ENCODE measurements around the gene MUC3A.
"Not testable (repeated sequence)": the region's sequence is repeated elsewhere in the genome, so short reads cannot be mapped to it uniquely, and the experiment has no call there.

The MUC3A gene

GRCh38 chr7:100908512-100908911 lies 40.8 kb upstream of the MUC3A start:
- no peaks in the 10 kb centered on the region for H3K9me3 ChIP-seq (ENCODE audit: control insufficient read depth, low read length)
- TF ChIP-seq CTCF (IDR thresholded peaks at IDR 0.05) = no peak
- no peak overlapping the region for H3K4me2 ChIP-seq (ENCODE audit: low read length)
- no peaks in the 10 kb centered on the region for H3K36me3 ChIP-seq (ENCODE audit: control insufficient read depth, insufficient read depth, low read length)
- no peaks in the 10 kb centered on the region for H3K79me2 ChIP-seq
- H3K27me3 ChIP-seq (ENCODE audit: control insufficient read depth, insufficient read depth, low read length) = no peaks in the 10 kb centered on the region
- no peaks in the 10 kb centered on the region for H3K4me1 ChIP-seq
- H3K27ac ChIP-seq = no peak overlapping the region
- no peak overlapping the region for H3K9ac ChIP-seq
- no peak overlapping the region for H2AFZ ChIP-seq
- H3K4me3 ChIP-seq (ENCODE audit: low read depth, low read length) = no peak overlapping the region

GRCh38 chr7:100910443-100910842 lies 38.9 kb upstream of the MUC3A start:
- H3K9me3 ChIP-seq (ENCODE audit: control insufficient read depth, low read length); H3K27me3 ChIP-seq (ENCODE audit: control insufficient read depth, insufficient read depth, low read length); H3K4me1 ChIP-seq; H3K79me2 ChIP-seq; H3K27ac ChIP-seq; H3K4me3 ChIP-seq (ENCODE audit: low read depth, low read length); H3K9ac ChIP-seq; H3K4me2 ChIP-seq (ENCODE audit: low read length); H2AFZ ChIP-seq; H3K36me3 ChIP-seq (ENCODE audit: control insufficient read depth, insufficient read depth, low read length): not testable (repeated sequence)

GRCh38 chr7:100911484-100911883 lies 37.9 kb upstream of the MUC3A start:
- Histone ChIP-seq H3K4me1 (no peaks in the 10 kb centered on the region), H3K9me3 (ENCODE audit: control insufficient read depth, low read length) (no peaks in the 10 kb centered on the region), H3K9ac (no peak overlapping the region), H3K79me2 (no peaks in the 10 kb centered on the region), H2AFZ (no peak overlapping the region), H3K4me3 (ENCODE audit: low read depth, low read length) (no peak overlapping the region), H3K36me3 (ENCODE audit: control insufficient read depth, insufficient read depth, low read length) (no peaks in the 10 kb centered on the region), H3K27ac (no peak overlapping the region), H3K27me3 (ENCODE audit: control insufficient read depth, insufficient read depth, low read length) (no peaks in the 10 kb centered on the region), H3K4me2 (ENCODE audit: low read length) (no peak overlapping the region)
- no peak for TF ChIP-seq CTCF (IDR thresholded peaks at IDR 0.05)

- Histone ChIP-seq H3K4me1 (no peaks in the 10 kb centered on the region), H3K27me3 (ENCODE audit: control insufficient read depth, insufficient read depth, low read length) (no peaks in the 10 kb centered on the region), H3K36me3 (ENCODE audit: control insufficient read depth, insufficient read depth, low read length) (no peaks in the 10 kb centered on the region), H3K4me2 (ENCODE audit: low read length) (peak overlapping the region; percentile 35), H3K9ac (no peak overlapping the region), H3K79me2 (no peaks in the 10 kb centered on the region), H3K27ac (no peak overlapping the region), H2AFZ (no peak overlapping the region), H3K9me3 (ENCODE audit: control insufficient read depth, low read length) (no peaks in the 10 kb centered on the region), H3K4me3 (ENCODE audit: low read depth, low read length) (no peak overlapping the region)
- TF ChIP-seq CTCF (IDR thresholded peaks at IDR 0.05) = no peak
Observed at GRCh38 chr7:100914208-100914878, 35.0 kb upstream of the MUC3A start.

GRCh38 chr7:100914879-100915447 lies 34.4 kb upstream of the MUC3A start:
- no peak for TF ChIP-seq CTCF (IDR thresholded peaks at IDR 0.05)
- Histone ChIP-seq H3K4me2 (ENCODE audit: low read length) (no peak overlapping the region), H3K27ac (no peak overlapping the region)

GRCh38 chr7:100919335-100919734 lies 30.0 kb upstream of the MUC3A start:
- H3K9me3 ChIP-seq (ENCODE audit: control insufficient read depth, low read length); H3K4me3 ChIP-seq (ENCODE audit: low read depth, low read length); H3K9ac ChIP-seq; H3K27ac ChIP-seq; H3K36me3 ChIP-seq (ENCODE audit: control insufficient read depth, insufficient read depth, low read length); H3K79me2 ChIP-seq; H2AFZ ChIP-seq; H3K4me2 ChIP-seq (ENCODE audit: low read length); H3K4me1 ChIP-seq; H3K27me3 ChIP-seq (ENCODE audit: control insufficient read depth, insufficient read depth, low read length): not testable (repeated sequence)

More at GRCh38 chr7:100914879-100915447, 34.4 kb upstream of the MUC3A start:
- H3K4me3 ChIP-seq (ENCODE audit: low read depth, low read length) = no peak overlapping the region
- H2AFZ ChIP-seq = no peak overlapping the region
- no peak overlapping the region for H3K9ac ChIP-seq
- H3K4me1 ChIP-seq = no peaks in the 10 kb centered on the region
- H3K79me2 ChIP-seq = no peaks in the 10 kb centered on the region
- H3K36me3 ChIP-seq (ENCODE audit: control insufficient read depth, insufficient read depth, low read length) = no peaks in the 10 kb centered on the region
- H3K9me3 ChIP-seq (ENCODE audit: control insufficient read depth, low read length) = no peaks in the 10 kb centered on the region
- H3K27me3 ChIP-seq (ENCODE audit: control insufficient read depth, insufficient read depth, low read length) = no peaks in the 10 kb centered on the region

GRCh38 chr7:100919779-100920437 lies 29.4 kb upstream of the MUC3A start:
- H3K4me3 ChIP-seq (ENCODE audit: low read depth, low read length); H3K9ac ChIP-seq; H3K9me3 ChIP-seq (ENCODE audit: control insufficient read depth, low read length); H3K36me3 ChIP-seq (ENCODE audit: control insufficient read depth, insufficient read depth, low read length); H3K27ac ChIP-seq; H2AFZ ChIP-seq; H3K4me1 ChIP-seq; H3K27me3 ChIP-seq (ENCODE audit: control insufficient read depth, insufficient read depth, low read length); H3K4me2 ChIP-seq (ENCODE audit: low read length); H3K79me2 ChIP-seq: not testable (repeated sequence)

Data from parathyroid adenoma (tissue), 2 donors.